ENCODE results near the gene PDZK1IP1. TPM values are rescaled to one million over a fixed set of nuclear protein-coding genes. Genes with fewer than 3 reads are reported as not detected.

PDZK1IP1 gene
- total RNA-seq, 1 donor from 2014 or later: 43.2 TPM

DNA sequence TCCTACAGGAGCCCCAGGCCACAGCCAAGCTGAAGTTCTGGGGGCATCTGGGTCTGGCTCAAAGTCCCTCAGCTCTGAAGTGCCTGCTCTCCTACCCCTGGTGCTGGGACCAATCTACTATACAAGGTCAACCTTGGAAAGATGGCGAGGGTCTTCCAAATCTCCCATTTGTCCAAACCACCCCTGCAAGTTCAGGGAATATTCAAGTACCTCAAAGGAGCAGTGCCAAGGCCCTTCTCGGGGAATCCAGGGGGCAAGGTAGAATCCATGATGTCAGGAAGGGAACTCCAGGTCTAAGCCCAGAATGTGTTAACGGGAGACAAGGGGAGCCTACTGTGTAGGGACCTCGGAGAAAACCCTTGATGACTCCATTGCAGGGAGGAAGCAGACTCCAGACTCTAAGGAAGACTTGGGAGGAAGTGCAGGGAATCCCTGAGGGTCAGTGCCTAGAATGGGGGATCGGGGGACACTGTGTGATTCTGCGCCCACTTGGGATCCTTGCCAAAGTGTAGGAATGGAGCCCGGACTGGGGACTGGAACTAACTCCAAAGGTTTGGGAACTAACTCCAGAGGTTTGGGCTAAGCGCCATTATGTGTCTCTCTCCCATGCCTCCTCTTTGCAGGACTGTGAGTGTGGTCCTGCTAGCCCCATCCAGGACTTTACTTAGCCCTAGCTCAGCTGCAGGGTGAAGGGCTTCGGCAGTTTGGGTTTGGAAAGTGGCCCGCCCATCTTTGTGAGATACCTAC, 33.5 kb upstream of the PDZK1IP1 start:
- TF ChIP-seq, protein P1, sequence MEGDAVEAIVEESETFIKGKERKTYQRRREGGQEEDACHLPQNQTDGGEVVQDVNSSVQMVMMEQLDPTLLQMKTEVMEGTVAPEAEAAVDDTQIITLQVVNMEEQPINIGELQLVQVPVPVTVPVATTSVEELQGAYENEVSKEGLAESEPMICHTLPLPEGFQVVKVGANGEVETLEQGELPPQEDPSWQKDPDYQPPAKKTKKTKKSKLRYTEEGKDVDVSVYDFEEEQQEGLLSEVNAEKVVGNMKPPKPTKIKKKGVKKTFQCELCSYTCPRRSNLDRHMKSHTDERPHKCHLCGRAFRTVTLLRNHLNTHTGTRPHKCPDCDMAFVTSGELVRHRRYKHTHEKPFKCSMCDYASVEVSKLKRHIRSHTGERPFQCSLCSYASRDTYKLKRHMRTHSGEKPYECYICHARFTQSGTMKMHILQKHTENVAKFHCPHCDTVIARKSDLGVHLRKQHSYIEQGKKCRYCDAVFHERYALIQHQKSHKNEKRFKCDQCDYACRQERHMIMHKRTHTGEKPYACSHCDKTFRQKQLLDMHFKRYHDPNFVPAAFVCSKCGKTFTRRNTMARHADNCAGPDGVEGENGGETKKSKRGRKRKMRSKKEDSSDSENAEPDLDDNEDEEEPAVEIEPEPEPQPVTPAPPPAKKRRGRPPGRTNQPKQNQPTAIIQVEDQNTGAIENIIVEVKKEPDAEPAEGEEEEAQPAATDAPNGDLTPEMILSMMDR (conservative IDR thresholded peaks at IDR 0.05; ENCODE audit: low read depth, low read length): no peak
- no peak for DNase-seq (ENCODE audit: low read depth)
- no peak overlapping the region for H3K4me3 ChIP-seq (ENCODE audit: low read depth, low read length)

GRCh38 chr1:47222476-47222875, 32.6 kb upstream of the PDZK1IP1 start:
- TF ChIP-seq, protein P1 (conservative IDR thresholded peaks at IDR 0.05; ENCODE audit: low read depth, low read length): no peak
- no peak overlapping the region for H3K4me3 ChIP-seq (ENCODE audit: low read depth, low read length)
- DNase-seq (ENCODE audit: low read depth): no peak

GRCh38 chr1:47219590-47220220, 29.9 kb upstream of the PDZK1IP1 start:
- TF ChIP-seq, protein P1 (conservative IDR thresholded peaks at IDR 0.05; ENCODE audit: low read depth, low read length): no peak
- no peak for DNase-seq (ENCODE audit: low read depth)

DNA sequence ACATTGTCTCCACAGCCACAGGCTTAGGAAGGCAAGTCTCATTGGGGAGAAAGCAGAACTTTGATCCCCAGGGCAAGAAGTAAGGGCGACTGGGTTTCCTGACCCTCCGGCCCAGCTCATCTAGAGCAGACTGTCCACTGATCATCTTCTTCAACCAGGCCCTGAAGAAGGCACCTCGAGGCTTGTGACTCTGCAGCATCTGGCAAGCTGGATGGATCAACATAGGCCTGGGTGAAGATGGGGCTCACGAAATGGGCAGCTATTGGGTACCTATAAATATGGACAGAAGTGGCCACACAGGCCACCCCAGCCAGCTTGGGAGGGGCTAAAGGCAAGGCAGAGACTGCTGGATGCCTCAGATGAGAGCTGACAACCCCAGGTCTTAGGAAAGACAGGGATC, 29.2 kb upstream of the PDZK1IP1 start:
- DNase-seq (ENCODE audit: low read depth): no peak
- TF ChIP-seq, protein P1 (conservative IDR thresholded peaks at IDR 0.05; ENCODE audit: low read depth, low read length): no peak
- H3K4me3 ChIP-seq (ENCODE audit: low read depth, low read length): no peak overlapping the region

More at GRCh38 chr1:47219590-47220220, 29.9 kb upstream of the PDZK1IP1 start:
- H3K4me3 ChIP-seq (ENCODE audit: low read depth, low read length): no peak overlapping the region

- H3K4me3 ChIP-seq (ENCODE audit: low read depth, low read length): no peak overlapping the region
- TF ChIP-seq, protein P1 (conservative IDR thresholded peaks at IDR 0.05; ENCODE audit: low read depth, low read length): no peak
- no peak for DNase-seq (ENCODE audit: low read depth)
Measured at GRCh38 chr1:47216278-47217059, 26.6 kb upstream of the PDZK1IP1 start.

- no peak for DNase-seq (ENCODE audit: low read depth)
- no peak overlapping the region for H3K4me3 ChIP-seq (ENCODE audit: low read depth, low read length)
- TF ChIP-seq, protein P1 (conservative IDR thresholded peaks at IDR 0.05; ENCODE audit: low read depth, low read length): no peak
Measured at GRCh38 chr1:47215713-47216112, 25.9 kb upstream of the PDZK1IP1 start.

Data from epithelial cell of proximal tubule (primary cell).